A673 (cell line): Measurements from ENCODE around the gene USP21.

Experiments
- CTCF ChIP-seq: fragments of 300-800, 200-600 bp; sonication (generic); conservative IDR thresholded peaks from 2 replicates; pipeline ENCODE4 v1.5.1; 2017; ENCODE audit warnings: low read depth, mild to moderate bottlenecking, antibody characterized with exemption, low read length, moderate library complexity, mixed read lengths
- EZH2 ChIP-seq: fragments of 200-600 bp; sonication (generic); IDR thresholded peaks from 2 replicates; pipeline ENCODE4 v1.6.1; 2017; ENCODE audit warnings: borderline replicate concordance, low read depth, mild to moderate bottlenecking, mixed read lengths, antibody characterized with exemption, low read length; ENCODE audit not compliant: poor library complexity, severe bottlenecking

DNA sequence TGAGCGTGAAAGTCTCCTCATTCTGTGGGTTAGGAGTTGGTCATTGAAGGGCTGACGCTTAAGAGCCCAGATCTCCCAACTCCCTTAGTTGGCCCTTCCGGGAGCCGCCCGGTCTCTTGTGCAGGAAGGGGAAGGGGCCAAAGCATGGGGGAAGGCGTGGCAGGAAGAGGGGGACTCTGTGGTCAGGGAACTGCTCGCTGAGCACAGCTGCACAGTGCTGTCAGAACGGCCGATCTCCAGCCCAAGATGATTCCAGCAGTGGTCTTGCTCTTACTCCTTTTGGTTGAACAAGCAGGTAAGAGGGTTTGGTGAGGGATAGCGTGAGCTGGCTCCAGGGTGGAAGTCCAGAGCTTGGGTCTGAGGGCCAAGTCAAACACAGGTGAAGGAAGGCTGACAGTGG, 55.8 kb downstream of the USP21 start, which contains the start of gene FCER1G:
- TF ChIP-seq CTCF (no peak), EZH2 (no peak)
